HepG2 (cell line): ENCODE data around the gene GAD2. TPM values are rescaled to one million over a fixed set of nuclear protein-coding genes. Genes with fewer than 3 reads are reported as not detected.

Experiments
- ATAC-seq: fragments of 200-7000 bp; cut with Tn5 transposase; 3 replicates; pipeline ENCODE4 v1.9.1; 2020; ENCODE audit warnings: mild to moderate bottlenecking, moderate library complexity
- Bru-seq: library from RNA; stranded (reverse); fragments of 400-500 nt; gene quantifications from one replicate; lab custom pipeline; 2021; lab: Mats Ljungman, UMichigan
- BruChase-seq, 2 experiments: library from RNA; stranded (reverse); fragments of 400-500 nt; gene quantifications; one replicate each; lab custom pipeline; 2021; lab: Mats Ljungman, UMichigan
- BruUV-seq: library from RNA; stranded (reverse); fragments of 400-500 nt; replicated peaks from 2 replicates; lab custom pipeline; 2021; lab: Mats Ljungman, UMichigan
- CTCF ChIA-PET: fragments of 300-600 bp; formaldehyde crosslinking; extraction: SDS; loops from one replicate; lab custom pipeline; 2021; ENCODE audit warnings: low total read pairs, inconsistent platforms, low intra/inter-chr PET ratio; lab: Yijun Ruan, JAX
- POLR2A ChIA-PET: fragments of 350-600 bp; sonication (Branson Sonifier 250); formaldehyde crosslinking; loops from one replicate; lab custom pipeline; 2020; ENCODE audit warnings: antibody characterized with exemption, inconsistent platforms; lab: Yijun Ruan, JAX
- DNase-seq: peaks from one replicate; pipeline ENCODE4 v3.0.0-alpha.2; 2015; ENCODE audit warnings: low spot score
- FAIRE-seq: peaks from 3 replicates; lab custom pipeline; 2011; peaks lifted over from hg19 to GRCh38; lab: Jason Lieb, UNC
- H2AFZ ChIP-seq: one replicate; pipeline ENCODE4 v1.6.1; 2011; ENCODE audit warnings: low read length, inconsistent platforms
- H3K27ac ChIP-seq: fragments of 300-600 bp; 3 replicates; pipeline ENCODE4 v1.8.0; 2011; ENCODE audit warnings: mixed run types, mild to moderate bottlenecking, mixed read lengths, low read length, inconsistent platforms; ENCODE audit not compliant: insufficient read depth; ENCODE audit errors: extremely low read length
- H3K27me3 ChIP-seq, 2 experiments: fragments of 200-600 bp in 1 of 2; 2 replicates in 1 of 2; 3 replicates in 1 of 2; pipeline versions ENCODE4 v1.6.0 to v1.8.0; 2011; ENCODE audit warnings: low read length in 2 of 2, mild to moderate bottlenecking in 2 of 2, moderate library complexity in 2 of 2, inconsistent platforms in 1 of 2; ENCODE audit not compliant: insufficient read depth in 2 of 2, control insufficient read depth in 1 of 2
- H3K36me3 ChIP-seq, 2 experiments: fragments of 200-600 bp in 1 of 2; replicated peaks in 1 of 2; 2 replicates in 1 of 2; 3 replicates in 1 of 2; pipeline versions ENCODE4 v1.5.1 to v1.8.0; 2011; ENCODE audit warnings: low read length in 2 of 2, inconsistent platforms in 1 of 2; ENCODE audit not compliant: insufficient read depth in 2 of 2, control insufficient read depth in 1 of 2
- H3K4me1 ChIP-seq: 2 replicates; pipeline ENCODE4 v1.5.1; 2012; ENCODE audit warnings: low read length, inconsistent platforms; ENCODE audit not compliant: insufficient read depth
- H3K4me2 ChIP-seq: 2 replicates; pipeline ENCODE4 v1.6.0; 2011; ENCODE audit warnings: low read depth, low read length, inconsistent platforms
- H3K4me3 ChIP-seq, 3 experiments: fragments of 200-600 bp in 1 of 3; sonication (generic), shearing (Covaris generic) in 1 of 3; replicated peaks in 1 of 3; 2 replicates each; pipeline ENCODE4 v1.5.1; 2011 to 2016; ENCODE audit warnings: low read length in 3 of 3, inconsistent platforms in 2 of 3, low read depth in 2 of 3, mild to moderate bottlenecking in 2 of 3, control low read depth in 1 of 3, mixed read lengths in 1 of 3; ENCODE audit not compliant: insufficient read depth in 1 of 3
- H3K79me2 ChIP-seq: one replicate; pipeline ENCODE4 v1.6.1; 2011; ENCODE audit warnings: low read length, inconsistent platforms; ENCODE audit not compliant: insufficient read depth
- H3K9ac ChIP-seq: 2 replicates; pipeline ENCODE4 v1.6.0; 2011; ENCODE audit warnings: mild to moderate bottlenecking, low read depth, low read length, inconsistent platforms; ENCODE audit not compliant: insufficient read depth
- H3K9me3 ChIP-seq: 2 replicates; pipeline ENCODE4 v1.5.1; 2012; ENCODE audit warnings: mild to moderate bottlenecking, low read length
- H4K20me1 ChIP-seq: 2 replicates; pipeline ENCODE4 v1.6.0; 2011; ENCODE audit warnings: inconsistent platforms, mild to moderate bottlenecking, low read length, moderate library complexity; ENCODE audit not compliant: insufficient read depth
- ELF1 ChIP-seq: sonication (generic); formaldehyde crosslinking; IDR thresholded peaks from 2 replicates; pipeline ENCODE4 v1.4.0; 2020; ENCODE audit warnings: missing genetic modification reagents
- JUND ChIP-seq: sonication (generic); formaldehyde crosslinking; IDR thresholded peaks from 2 replicates; pipeline ENCODE4 v1.8.0; 2022; ENCODE audit warnings: mild to moderate bottlenecking, missing genetic modification reagents
- ZNF10 ChIP-seq: sonication (generic); formaldehyde crosslinking; IDR thresholded peaks from 2 replicates; pipeline ENCODE4 v1.4.0; 2020; ENCODE audit warnings: mild to moderate bottlenecking, low read depth, missing genetic modification reagents, borderline replicate concordance
- ZNF704 ChIP-seq: sonication (generic); formaldehyde crosslinking; IDR thresholded peaks from 2 replicates; pipeline ENCODE4 v1.8.1; 2023; ENCODE audit warnings: mild to moderate bottlenecking, inconsistent platforms, moderate library complexity, missing genetic modification reagents, borderline replicate concordance
- WGBS: methylation state at CpG from one replicate; pipeline ENCODE4 v1.1.6; 2017; ENCODE audit warnings: low lambda C conversion rate; 5-methylcytosine and 5-hydroxymethylcytosine counted together
- in situ Hi-C: cut with HindIII; loops from 2 replicates; pipeline ENCODE4 v1.10.0; 2017; ENCODE audit warnings: low pct_unique_long_range_greater_than_20kb; ENCODE audit not compliant: extremely low pct_ligation_motif_present
- intact Hi-C: fragments of 100-400 bp; cut with micrococcal nuclease; formaldehyde crosslinking; loops from one replicate; pipeline ENCODE4 v1.10.0; 2022; ENCODE audit not compliant: unreplicated experiment
- long read RNA-seq, 2 experiments: library from RNA in 1 of 2; library from polyadenylated mRNA in 1 of 2; stranded (forward) in 1 of 2; unstranded in 1 of 2; transcript quantifications; one replicate each; pipeline ENCODE4 v2.0.0, GENCODE V29; 2019 to 2022
- polyA minus RNA-seq, 3 experiments: library from RNA; depleted of rRNA, polyadenylated mRNA; stranded (reverse); fragments of >200 nt; gene quantifications; 2 replicates each; pipeline ENCODE4 v1.2.3, GENCODE V29; 2011; ENCODE audit warnings: low replicate concordance in 1 of 3
- polyA plus RNA-seq, 8 experiments: library from polyadenylated mRNA; depleted of rRNA in 3 of 8; stranded (reverse) in 7 of 8; unstranded in 1 of 8; fragments of >200 nt; fragmentation: Illumina TruSeq in 4 of 8; extraction: Trizol in 4 of 8; gene quantifications; 2 replicates each; pipeline versions ENCODE4 v1.2.1 to v1.2.3, GENCODE V29; 2011 to 2016; ENCODE audit warnings: low read depth in 4 of 8, missing spikeins in 1 of 8, mixed read lengths in 1 of 8; ENCODE audit not compliant: insufficient read depth in 1 of 8
- total RNA-seq, 5 experiments: library from RNA; depleted of rRNA; stranded (reverse); fragments of >200 nt; fragmentation: Illumina TruSeq; extraction: Trizol; gene quantifications; 2 replicates each; pipeline ENCODE4 v1.2.3, GENCODE V29; 2016; ENCODE audit warnings: low read depth in 1 of 5
- TF ChIP-seq, protein P1 (sequence below): sonication (generic); formaldehyde crosslinking; IDR thresholded peaks from 2 replicates; pipeline ENCODE4 v1.9.0; 2021; ENCODE audit warnings: missing genetic modification reagents, mild to moderate bottlenecking, borderline replicate concordance

GAD2 gene
- not detected in 2 replicates for total RNA-seq (2016; rRNA removed; fragmentation: Illumina TruSeq; extraction: Trizol)
- total RNA-seq (2016; cell fraction: cytosol; rRNA removed; fragmentation: Illumina TruSeq; extraction: Trizol; ENCODE audit: low read depth), result not detected in 2 replicates
- not detected in 2 replicates for total RNA-seq (2016; cell fraction: insoluble cytoplasmic fraction; rRNA removed; fragmentation: Illumina TruSeq; extraction: Trizol)
- not detected in 2 replicates for total RNA-seq (2016; cell fraction: membrane; rRNA removed; fragmentation: Illumina TruSeq; extraction: Trizol)
- not detected in 2 replicates for total RNA-seq (2016; cell fraction: nucleus; rRNA removed; fragmentation: Illumina TruSeq; extraction: Trizol)
- not detected in 2 replicates for polyA plus RNA-seq (2011; rRNA removed)
- not detected in 2 replicates for polyA plus RNA-seq (2011; cell fraction: cytosol; rRNA removed)
- not detected in 2 replicates for polyA plus RNA-seq (2011; cell fraction: nucleus; rRNA removed)
- polyA plus RNA-seq (2012), result not detected in 2 replicates
- not detected in 2 replicates for polyA plus RNA-seq (2016; cell fraction: cytosol; fragmentation: Illumina TruSeq; extraction: Trizol; ENCODE audit: low read depth)
- polyA plus RNA-seq (2016; cell fraction: insoluble cytoplasmic fraction; fragmentation: Illumina TruSeq; extraction: Trizol; ENCODE audit: low read depth), result not detected in 2 replicates
- polyA plus RNA-seq (2016; cell fraction: membrane; fragmentation: Illumina TruSeq; extraction: Trizol; ENCODE audit: low read depth), result not detected in 2 replicates
- polyA plus RNA-seq (2016; cell fraction: nucleus; fragmentation: Illumina TruSeq; extraction: Trizol; ENCODE audit: insufficient read depth, low read depth), result not detected in 2 replicates
- polyA minus RNA-seq (2011; rRNA and poly(A)+ RNA removed; ENCODE audit: low replicate concordance), result not detected in 2 replicates
- polyA minus RNA-seq (2011; cell fraction: cytosol; rRNA and poly(A)+ RNA removed), result not detected in 2 replicates
- not detected in 2 replicates for polyA minus RNA-seq (2011; cell fraction: nucleus; rRNA and poly(A)+ RNA removed)
- not detected for Bru-seq, nascent RNA
- not detected for BruChase-seq, experiment 1, labeled RNA remaining after a 6-hour chase
- BruChase-seq, experiment 2, labeled RNA remaining after a 2-hour chase, result not detected
- long read RNA-seq, experiment 1, result 0 reads
- long read RNA-seq, experiment 2, result 0 reads

- FAIRE-seq (no peak), DNase-seq (no peak), ATAC-seq (no peak)
- H3K36me3 ChIP-seq, result no peaks in the 10 kb centered on the region
- in situ Hi-C loops, result no loop called here
- no peak within 1 kb of the TSS for H3K9ac ChIP-seq
- TF ChIP-seq ELF1 (CRISPR knock-in tag), result no peak
- H3K4me3 ChIP-seq, result no peak within 1 kb of the TSS
- intact Hi-C loops, result no loop called here
- no peaks in the 10 kb centered on the region for H3K9me3 ChIP-seq
- H4K20me1 ChIP-seq, result no peaks in the 10 kb centered on the region
- H3K27me3 ChIP-seq, result peaks cover 5 to 56% of the 10 kb centered on the region in 2 experiments
- ChIA-PET CTCF (no interaction called here), POLR2A (no interaction called here)
- H3K4me1 ChIP-seq, result no peaks in the 10 kb centered on the region
- no peak within 1 kb of the TSS for H3K27ac ChIP-seq
- no peak within 1 kb of the TSS for H3K4me2 ChIP-seq
- BruUV-seq, result no TSS peak
- WGBS, result 56% methylated on average over 60 of the region's 60 CpGs
- no peaks in the 10 kb centered on the region for H3K79me2 ChIP-seq
- no peak within 1 kb of the TSS for H2AFZ ChIP-seq
These were observed at the start of gene GAD2 for GRCh38 chr10:26216585-26217395. Gene GAD2 (plus strand): TSS chr10:26216774. CDS start chr10:26216810, 36 bp downstream.

GRCh38 chr10:26169466-26169865 is 47.1 kb upstream of the GAD2 start:
- WGBS, result 0% methylated on average over 2 of the region's 2 CpGs
- ChIA-PET POLR2A (no interaction called here), CTCF (no interaction called here)
- no peak overlapping the region for H3K4me3 ChIP-seq
- no peak for FAIRE-seq
- no peak overlapping the region for H3K9ac ChIP-seq
- intact Hi-C loops, result no loop called here
- BruUV-seq, result no TSS peak
- H3K9me3 ChIP-seq, result no peaks in the 10 kb centered on the region
- no peaks in the 10 kb centered on the region for H4K20me1 ChIP-seq
- no peak overlapping the region for H2AFZ ChIP-seq
- in situ Hi-C loops, result no loop called here
- TF ChIP-seq, protein P1, sequence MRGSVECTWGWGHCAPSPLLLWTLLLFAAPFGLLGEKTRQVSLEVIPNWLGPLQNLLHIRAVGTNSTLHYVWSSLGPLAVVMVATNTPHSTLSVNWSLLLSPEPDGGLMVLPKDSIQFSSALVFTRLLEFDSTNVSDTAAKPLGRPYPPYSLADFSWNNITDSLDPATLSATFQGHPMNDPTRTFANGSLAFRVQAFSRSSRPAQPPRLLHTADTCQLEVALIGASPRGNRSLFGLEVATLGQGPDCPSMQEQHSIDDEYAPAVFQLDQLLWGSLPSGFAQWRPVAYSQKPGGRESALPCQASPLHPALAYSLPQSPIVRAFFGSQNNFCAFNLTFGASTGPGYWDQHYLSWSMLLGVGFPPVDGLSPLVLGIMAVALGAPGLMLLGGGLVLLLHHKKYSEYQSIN (CRISPR knock-in tag), result no peak
- TF ChIP-seq ZNF10 (CRISPR knock-in tag), result no peak
- TF ChIP-seq JUND, result no peak
- TF ChIP-seq ZNF704, result no peak
- DNase-seq, result no peak
- peaks cover 0 to 7% of the 10 kb centered on the region in 2 experiments; a peak in 1 of 5 replicates for H3K27me3 ChIP-seq
- no peak overlapping the region for H3K27ac ChIP-seq
- no peaks in the 10 kb centered on the region for H3K79me2 ChIP-seq
- no peak overlapping the region for H3K4me2 ChIP-seq
- H3K36me3 ChIP-seq, result no peaks in the 10 kb centered on the region
- H3K4me1 ChIP-seq, result no peaks in the 10 kb centered on the region
- ATAC-seq, result no peak
